CD4-positive, alpha-beta T cell (primary cell): ENCODE results near the gene ANKRD53. TPM values are rescaled to one million over a fixed set of nuclear protein-coding genes. Genes with fewer than 3 reads are reported as not detected.

Source experiments
- ATAC-seq: fragments of 200-7000 bp; cut with Tn5 transposase; one replicate; pipeline ENCODE4 v1.10.0; 2022; ENCODE audit warnings: mild to moderate bottlenecking; ENCODE audit not compliant: poor library complexity
- CTCF ChIA-PET: fragments of 350-600 bp; sonication (Branson Sonifier 250); formaldehyde crosslinking; loops from one replicate; lab custom pipeline; 2021; ENCODE audit warnings: antibody characterized with exemption, inconsistent platforms; lab: Charles Lee
- POLR2A ChIA-PET: fragments of 350-600 bp; sonication (Branson Sonifier 250); formaldehyde crosslinking; loops from one replicate; lab custom pipeline; 2021; ENCODE audit warnings: antibody characterized with exemption, inconsistent platforms; lab: Charles Lee
- DNase-seq, 14 experiments: peaks; one replicate each; pipeline ENCODE4 v3.0.0-alpha.2; 2013 to 2020; ENCODE audit warnings: mixed read lengths in 2 of 14
- H3K27ac ChIP-seq, 2 donors: one replicate each; pipeline versions ENCODE4 v1.5.1 to v1.7.0; 2013; ENCODE audit warnings: low read length in 2 of 2, low read depth in 1 of 2, mild to moderate bottlenecking in 1 of 2
- H3K27me3 ChIP-seq, 2 experiments: 1 replicate in 1 of 2; 2 replicates in 1 of 2; pipeline versions ENCODE4 v1.6.1 to v1.7.0; 2013; ENCODE audit warnings: low read length in 2 of 2, control low read depth in 1 of 2, mild to moderate bottlenecking in 1 of 2, moderate library complexity in 1 of 2; ENCODE audit not compliant: insufficient read depth in 2 of 2, control insufficient read depth in 1 of 2
- H3K36me3 ChIP-seq: one replicate; pipeline ENCODE4 v1.6.1; 2013; ENCODE audit warnings: low read length, control low read depth; ENCODE audit not compliant: insufficient read depth
- H3K4me1 ChIP-seq: one replicate; pipeline ENCODE4 v1.6.1; 2013; ENCODE audit warnings: low read length, control low read depth; ENCODE audit not compliant: insufficient read depth
- H3K4me3 ChIP-seq: one replicate; pipeline ENCODE4 v1.5.1; 2013; ENCODE audit warnings: mild to moderate bottlenecking, low read length, moderate library complexity
- H3K9me3 ChIP-seq, 2 experiments: 1 replicate in 1 of 2; 2 replicates in 1 of 2; pipeline versions ENCODE4 v1.6.1 to v1.7.0; 2013; ENCODE audit warnings: low read length in 2 of 2, mild to moderate bottlenecking in 2 of 2, control low read depth in 1 of 2, moderate library complexity in 1 of 2; ENCODE audit not compliant: control insufficient read depth in 1 of 2, insufficient read depth in 1 of 2
- H3K27ac Mint-ChIP-seq: one replicate; pipeline ENCODE4 v1.8.0; 2020; ENCODE audit warnings: mixed read lengths
- H3K27me3 Mint-ChIP-seq: one replicate; pipeline ENCODE4 v1.8.0; 2021; ENCODE audit warnings: mixed read lengths
- H3K36me3 Mint-ChIP-seq: one replicate; pipeline ENCODE4 v1.8.0; 2021; ENCODE audit warnings: low read depth, mixed read lengths
- H3K4me1 Mint-ChIP-seq: one replicate; pipeline ENCODE4 v1.8.0; 2021; ENCODE audit warnings: low read depth, mixed read lengths
- H3K4me3 Mint-ChIP-seq: one replicate; pipeline ENCODE4 v1.8.0; 2020; ENCODE audit warnings: mild to moderate bottlenecking, mixed read lengths
- H3K9me3 Mint-ChIP-seq: one replicate; pipeline ENCODE4 v1.8.0; 2020; ENCODE audit warnings: mixed read lengths
- intact Hi-C, 2 experiments: fragments of 100-400 bp; cut with DNase I in 1 of 2; cut with micrococcal nuclease in 1 of 2; formaldehyde crosslinking; loops; one replicate each; pipeline versions ENCODE4 v1.15.1 to v1.9.0; 2023 to 2025; cut with DNase I, micrococcal nuclease
- total RNA-seq, 174 experiments: library from RNA in 2 of 174; stranded (reverse) in 2 of 174; gene quantifications; one replicate each; pipeline ENCODE4 v1.2.3 and lab custom pipeline; 2021 to 2026
- TF ChIP-seq, protein P1 (sequence below): fragments of 200-600 bp; IDR thresholded peaks from one replicate; pipeline ENCODE4 v1.8.0; 2022; ENCODE audit warnings: antibody characterized with exemption, mild to moderate bottlenecking

The ANKRD53 gene
- total RNA-seq, 2 experiments from 2014 or later = 0.42 to 1.2 TPM

- no peaks in the 10 kb centered on the region for H3K36me3 Mint-ChIP-seq
- ATAC-seq = peak; percentile 37
- no peaks in the 10 kb centered on the region for H3K27me3 Mint-ChIP-seq
- H3K27ac Mint-ChIP-seq = peak overlapping the region; percentile 67
- CTCF ChIA-PET = interaction anchor here (0.6 to 2.3 kb wide), 4 partner anchors 11 to 186 kb away, joined by 3 to 16 read pairs (median 4); no protein-coding TSS in a partner anchor
- Histone ChIP-seq H3K27me3 (no peaks in the 10 kb centered on the region), H3K27ac (peak overlapping the region in 1 of 2 donors; percentile 58), H3K36me3 (no peaks in the 10 kb centered on the region), H3K4me3 (peak overlapping the region; percentile 76), H3K9me3 (no peaks in the 10 kb centered on the region), H3K4me1 (peaks cover 24% of the 10 kb centered on the region)
- no peaks in the 10 kb centered on the region for H3K9me3 Mint-ChIP-seq
- peaks cover 20% of the 10 kb centered on the region for H3K4me1 Mint-ChIP-seq
- peak in 4 of 14 experiments; percentile 49 to 63 (median 55) for DNase-seq
- peak overlapping the region; percentile 91 for H3K4me3 Mint-ChIP-seq
- POLR2A ChIA-PET = interaction anchor here (1.4 to 1.5 kb wide), 2 partner anchors 24 to 91 kb away, joined by 3 to 5 read pairs; partner anchors contain the start of gene NAGK
- TF ChIP-seq, protein P1, sequence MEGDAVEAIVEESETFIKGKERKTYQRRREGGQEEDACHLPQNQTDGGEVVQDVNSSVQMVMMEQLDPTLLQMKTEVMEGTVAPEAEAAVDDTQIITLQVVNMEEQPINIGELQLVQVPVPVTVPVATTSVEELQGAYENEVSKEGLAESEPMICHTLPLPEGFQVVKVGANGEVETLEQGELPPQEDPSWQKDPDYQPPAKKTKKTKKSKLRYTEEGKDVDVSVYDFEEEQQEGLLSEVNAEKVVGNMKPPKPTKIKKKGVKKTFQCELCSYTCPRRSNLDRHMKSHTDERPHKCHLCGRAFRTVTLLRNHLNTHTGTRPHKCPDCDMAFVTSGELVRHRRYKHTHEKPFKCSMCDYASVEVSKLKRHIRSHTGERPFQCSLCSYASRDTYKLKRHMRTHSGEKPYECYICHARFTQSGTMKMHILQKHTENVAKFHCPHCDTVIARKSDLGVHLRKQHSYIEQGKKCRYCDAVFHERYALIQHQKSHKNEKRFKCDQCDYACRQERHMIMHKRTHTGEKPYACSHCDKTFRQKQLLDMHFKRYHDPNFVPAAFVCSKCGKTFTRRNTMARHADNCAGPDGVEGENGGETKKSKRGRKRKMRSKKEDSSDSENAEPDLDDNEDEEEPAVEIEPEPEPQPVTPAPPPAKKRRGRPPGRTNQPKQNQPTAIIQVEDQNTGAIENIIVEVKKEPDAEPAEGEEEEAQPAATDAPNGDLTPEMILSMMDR = peak; percentile 26
- intact Hi-C loops = loop anchor here in 1 of 2 experiments (2.0 kb wide), 1 partner anchor 17 kb away; the partner anchor contains the start of gene TEX261
Measured at GRCh38 chr2:70977605-70978205, 725 bp upstream of the ANKRD53 start.

DNA sequence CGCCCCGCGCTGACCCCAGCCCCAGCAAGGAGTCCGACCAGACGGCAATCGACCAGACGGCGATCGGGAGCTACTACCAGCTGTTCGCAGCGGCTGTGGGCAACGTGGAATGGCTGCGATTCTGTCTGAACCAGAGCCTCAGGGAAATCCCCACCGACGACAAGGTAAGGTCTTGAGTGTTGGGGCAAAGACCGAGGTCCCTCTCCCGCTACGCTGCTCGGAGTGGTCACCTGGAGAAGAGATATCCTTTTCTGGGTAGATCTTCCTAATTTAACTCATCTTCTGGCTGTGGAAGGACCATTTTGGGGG, 704 bp downstream of the ANKRD53 start:
- intact Hi-C loops = no loop called here
- Histone ChIP-seq H3K27me3 (no peaks in the 10 kb centered on the region), H3K4me3 (no peak overlapping the region), H3K4me1 (peaks cover 24% of the 10 kb centered on the region), H3K27ac (no peak overlapping the region), H3K36me3 (no peaks in the 10 kb centered on the region), H3K9me3 (no peaks in the 10 kb centered on the region)
- ChIA-PET CTCF (no interaction called here), POLR2A (interaction anchor here (1.4 kb wide), 1 partner anchor 22 kb away, joined by 3 read pairs; no protein-coding TSS in a partner anchor)
- ATAC-seq (no peak), DNase-seq (peak in 1 of 14 experiments; percentile 20)
- TF ChIP-seq, protein P1 = no peak
- no peaks in the 10 kb centered on the region for H3K27me3 Mint-ChIP-seq
- H3K4me3 Mint-ChIP-seq = peak overlapping the region; percentile 65
- peak overlapping the region; percentile 30 for H3K27ac Mint-ChIP-seq
- H3K9me3 Mint-ChIP-seq = no peaks in the 10 kb centered on the region
- no peaks in the 10 kb centered on the region for H3K36me3 Mint-ChIP-seq
- H3K4me1 Mint-ChIP-seq = peaks cover 21% of the 10 kb centered on the region

DNA sequence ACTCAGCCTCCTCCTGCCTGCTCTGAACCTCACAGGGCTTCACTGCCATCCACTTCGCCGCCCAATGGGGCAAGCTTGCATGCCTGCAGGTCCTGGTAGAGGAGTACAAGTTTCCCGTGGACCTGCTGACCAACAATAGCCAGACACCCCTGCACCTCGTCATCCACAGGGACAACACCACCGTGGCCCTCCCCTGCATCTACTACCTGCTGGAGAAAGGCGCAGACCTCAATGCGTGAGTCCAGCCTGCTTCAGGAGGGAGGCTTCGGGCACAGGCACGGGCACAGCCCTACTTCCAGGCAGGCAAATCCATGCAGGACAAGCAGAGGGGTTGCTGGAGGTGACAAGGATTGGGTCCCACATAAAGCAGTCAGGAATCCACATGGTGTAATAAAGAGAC, 1.2 kb downstream of the ANKRD53 start:
- DNase-seq = no peak
- TF ChIP-seq, protein P1 = no peak

More for the DNA sequence above, 1.2 kb downstream of the ANKRD53 start:
- H3K4me3 Mint-ChIP-seq = no peak overlapping the region
- no peaks in the 10 kb centered on the region for H3K36me3 ChIP-seq
- H3K4me3 ChIP-seq = no peak overlapping the region
- ATAC-seq = no peak
- intact Hi-C loops = no loop called here
- H3K9me3 ChIP-seq = no peaks in the 10 kb centered on the region
- H3K27ac ChIP-seq = no peak overlapping the region
- POLR2A ChIA-PET = no interaction called here
- H3K36me3 Mint-ChIP-seq = no peaks in the 10 kb centered on the region
- H3K27ac Mint-ChIP-seq = peak overlapping the region; percentile 30
- H3K4me1 Mint-ChIP-seq = peaks cover 26% of the 10 kb centered on the region
- H3K4me1 ChIP-seq = peaks cover 28% of the 10 kb centered on the region
- CTCF ChIA-PET = no interaction called here
- no peaks in the 10 kb centered on the region for H3K9me3 Mint-ChIP-seq
- H3K27me3 Mint-ChIP-seq = no peaks in the 10 kb centered on the region
- H3K27me3 ChIP-seq = no peaks in the 10 kb centered on the region
